IPS DF 6.9 (cell line): ENCODE data around the gene STXBP4.
"Not testable (repeated sequence)": the region's sequence is repeated elsewhere in the genome, so short reads cannot be mapped to it uniquely, and the experiment has no call there.

ENCODE experiments used
- DNase-seq: peaks from one replicate; pipeline ENCODE4 v3.0.0-alpha.2; 2013; ENCODE audit warnings: low read depth, low spot score
- H3K27ac ChIP-seq: one replicate; pipeline ENCODE4 v1.5.1; 2013; ENCODE audit warnings: low read length, control low read depth
- H3K27me3 ChIP-seq: 2 replicates; pipeline ENCODE4 v1.6.1; 2013; ENCODE audit warnings: mild to moderate bottlenecking, low read length; ENCODE audit not compliant: control insufficient read depth, insufficient read depth
- H3K36me3 ChIP-seq: 2 replicates; pipeline ENCODE4 v1.6.1; 2013; ENCODE audit warnings: low read length; ENCODE audit not compliant: control insufficient read depth, insufficient read depth
- H3K4me1 ChIP-seq: 2 replicates; pipeline ENCODE4 v1.6.1; 2013; ENCODE audit warnings: low read length; ENCODE audit not compliant: control insufficient read depth, insufficient read depth
- H3K4me3 ChIP-seq: 2 replicates; pipeline ENCODE4 v1.5.1; 2013; ENCODE audit warnings: mild to moderate bottlenecking, low read length
- H3K9me3 ChIP-seq: 2 replicates; pipeline ENCODE4 v1.6.1; 2013; ENCODE audit warnings: low read length, inconsistent platforms; ENCODE audit not compliant: control insufficient read depth, insufficient read depth
- WGBS: extraction: QIAGEN DNeasy Blood & Tissue Kit; methylation state at CpG from one replicate; pipeline ENCODE4 v1.1.7; 2013; ENCODE audit warnings: mixed read lengths, missing lambda C conversion rate; ENCODE audit not compliant: insufficient read length, insufficient coverage; 5-methylcytosine and 5-hydroxymethylcytosine counted together

Gene STXBP4

GRCh38 chr17:55068862-55069811 lies 100.6 kb downstream of the STXBP4 start:
- DNase-seq = no peak
- H3K27me3 ChIP-seq = no peaks in the 10 kb centered on the region
- H3K4me3 ChIP-seq = no peak overlapping the region
- WGBS = no CpG with 5 or more reads among the region's 4 CpGs
- no peak overlapping the region for H3K27ac ChIP-seq
- H3K9me3 ChIP-seq = no peaks in the 10 kb centered on the region
- H3K36me3 ChIP-seq = no peaks in the 10 kb centered on the region
- H3K4me1 ChIP-seq = 0 out of 2 replicates have a peak, but pooled peaks cover 1% of the 10 kb centered on the region

GRCh38 chr17:55069983-55070529 lies 101.5 kb downstream of the STXBP4 start:
- H3K27me3 ChIP-seq = no peaks in the 10 kb centered on the region
- H3K27ac ChIP-seq = no peak overlapping the region
- 0 out of 2 replicates have a peak, but pooled peaks cover 1% of the 10 kb centered on the region for H3K4me1 ChIP-seq
- no peak for DNase-seq
- no peaks in the 10 kb centered on the region for H3K36me3 ChIP-seq
- no peaks in the 10 kb centered on the region for H3K9me3 ChIP-seq
- no peak overlapping the region for H3K4me3 ChIP-seq

GRCh38 chr17:55072898-55073297 lies 104.3 kb downstream of the STXBP4 start:
- DNase-seq = no peak
- 0 out of 2 replicates have a peak, but pooled peaks cover 1% of the 10 kb centered on the region for H3K4me1 ChIP-seq
- H3K27ac ChIP-seq = no peak overlapping the region
- no peaks in the 10 kb centered on the region for H3K27me3 ChIP-seq
- no peak overlapping the region for H3K4me3 ChIP-seq
- WGBS = no CpG with 5 or more reads among the region's 4 CpGs
- H3K36me3 ChIP-seq = no peaks in the 10 kb centered on the region
- no peaks in the 10 kb centered on the region for H3K9me3 ChIP-seq

DNA sequence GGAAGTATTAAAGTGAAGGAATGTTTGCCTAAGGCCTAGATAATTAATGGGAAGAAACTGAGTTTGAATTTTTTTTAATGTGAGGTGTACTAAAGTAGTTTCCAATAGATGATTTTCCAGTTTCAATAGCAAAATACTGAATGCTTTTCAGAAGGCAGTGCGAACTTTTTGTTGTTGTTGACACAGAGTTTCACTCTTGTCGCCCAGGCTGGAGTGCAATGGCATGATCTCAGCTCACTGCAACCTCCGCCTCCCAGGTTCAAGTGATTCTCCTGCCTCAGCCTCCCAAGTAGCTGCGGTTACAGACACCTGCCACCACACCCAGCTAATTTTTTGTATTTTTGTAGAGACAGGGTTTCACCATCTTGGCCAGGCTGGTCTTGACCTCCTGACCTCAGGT lies 104.9 kb downstream of the STXBP4 start:
- H3K27me3 ChIP-seq, H3K4me1 ChIP-seq, H3K9me3 ChIP-seq, H3K27ac ChIP-seq, H3K4me3 ChIP-seq, DNase-seq, H3K36me3 ChIP-seq: not testable (repeated sequence)
- WGBS = no CpG with 5 or more reads among the region's 4 CpGs

- Histone ChIP-seq H3K36me3 (no peaks in the 10 kb centered on the region), H3K9me3 (no peaks in the 10 kb centered on the region), H3K4me1 (no peaks in the 10 kb centered on the region), H3K4me3 (no peak overlapping the region), H3K27me3 (no peaks in the 10 kb centered on the region), H3K27ac (no peak overlapping the region)
- no CpG with 5 or more reads among the region's 1 CpG for WGBS
- DNase-seq = no peak
Measured at GRCh38 chr17:55081559-55081958, 113.0 kb downstream of the STXBP4 start.

GRCh38 chr17:55086635-55087058 lies 118.1 kb downstream of the STXBP4 start:
- no peaks in the 10 kb centered on the region for H3K9me3 ChIP-seq
- H3K36me3 ChIP-seq = no peaks in the 10 kb centered on the region
- no peak overlapping the region for H3K4me3 ChIP-seq
- no CpG with 5 or more reads among the region's 2 CpGs for WGBS
- H3K27ac ChIP-seq = no peak overlapping the region
- no peaks in the 10 kb centered on the region for H3K4me1 ChIP-seq
- no peaks in the 10 kb centered on the region for H3K27me3 ChIP-seq
- no peak for DNase-seq

- WGBS = no CpG with 5 or more reads among the region's 2 CpGs
- DNase-seq = no peak
- Histone ChIP-seq H3K36me3 (no peaks in the 10 kb centered on the region), H3K9me3 (no peaks in the 10 kb centered on the region), H3K4me3 (no peak overlapping the region), H3K27ac (no peak overlapping the region), H3K27me3 (no peaks in the 10 kb centered on the region), H3K4me1 (no peaks in the 10 kb centered on the region)
Measured at GRCh38 chr17:55089256-55089655, 120.7 kb downstream of the STXBP4 start.

DNA sequence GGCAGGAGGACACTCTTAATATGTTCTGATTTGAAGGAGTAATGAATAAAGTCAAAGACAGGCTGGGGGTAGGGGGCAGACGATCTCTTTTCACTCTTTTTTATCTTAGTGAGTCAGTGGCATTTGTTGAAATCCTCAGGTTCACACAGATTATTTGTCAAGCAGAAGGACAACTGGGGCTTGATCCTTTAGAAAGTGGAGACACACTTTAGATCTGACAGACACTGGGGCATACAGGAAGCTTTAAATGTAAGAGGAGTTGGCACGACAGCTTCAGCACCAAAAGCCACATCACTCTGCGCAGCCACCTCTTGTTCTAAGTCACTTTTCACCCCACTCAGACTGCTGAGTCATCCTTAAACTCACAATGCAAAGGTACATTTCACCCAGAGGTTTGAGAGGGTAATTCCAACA lies 121.5 kb downstream of the STXBP4 start:
- Histone ChIP-seq H3K4me3 (no peak overlapping the region), H3K9me3 (no peaks in the 10 kb centered on the region), H3K4me1 (no peaks in the 10 kb centered on the region), H3K27me3 (no peaks in the 10 kb centered on the region), H3K36me3 (no peaks in the 10 kb centered on the region), H3K27ac (no peak overlapping the region)
- no CpG with 5 or more reads among the region's 3 CpGs for WGBS
- no peak for DNase-seq

DNA sequence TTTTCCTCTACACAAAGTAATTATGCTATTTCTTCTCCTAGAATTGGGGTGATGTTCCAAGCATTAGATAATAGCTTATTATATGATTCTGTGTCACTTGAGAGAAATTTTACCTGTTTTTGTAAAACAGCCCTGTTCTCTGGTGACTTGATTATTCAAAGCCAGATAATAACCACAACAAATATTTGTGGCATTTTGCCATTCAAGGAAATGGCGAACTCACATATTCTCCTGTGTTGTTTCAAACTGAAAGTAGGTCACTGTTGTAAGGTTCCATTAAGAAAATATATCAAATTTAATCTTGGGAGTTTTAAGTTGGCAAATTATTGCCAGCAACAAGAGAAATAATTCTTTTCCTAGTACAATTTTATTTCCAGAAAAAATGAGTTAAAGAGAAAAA lies 124.8 kb downstream of the STXBP4 start:
- Histone ChIP-seq H3K27me3 (no peaks in the 10 kb centered on the region), H3K27ac (no peak overlapping the region), H3K36me3 (no peaks in the 10 kb centered on the region), H3K9me3 (no peaks in the 10 kb centered on the region), H3K4me3 (no peak overlapping the region), H3K4me1 (no peaks in the 10 kb centered on the region)
- no CpG with 5 or more reads among the region's 1 CpG for WGBS
- no peak for DNase-seq

DNA sequence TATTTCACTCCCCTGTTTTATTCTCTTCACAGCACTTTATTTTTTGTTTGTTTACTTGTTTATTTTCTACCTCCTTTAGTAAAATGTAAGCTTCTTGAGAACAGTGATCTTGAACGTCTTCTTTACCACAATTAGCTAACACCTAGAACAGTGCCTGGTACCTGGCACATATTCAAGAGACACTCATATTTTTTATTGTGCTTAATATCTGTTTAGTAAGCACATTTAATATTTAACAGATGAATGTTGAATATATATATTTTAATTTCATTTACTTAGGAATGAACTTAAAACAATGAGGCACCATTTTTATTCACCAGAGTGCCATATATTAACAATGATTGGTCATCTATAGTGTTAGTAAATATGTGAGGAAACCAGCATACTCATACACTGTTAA lies 130.2 kb downstream of the STXBP4 start:
- Histone ChIP-seq H3K27me3 (no peaks in the 10 kb centered on the region), H3K36me3 (no peaks in the 10 kb centered on the region), H3K4me1 (no peaks in the 10 kb centered on the region), H3K4me3 (no peak overlapping the region), H3K27ac (no peak overlapping the region), H3K9me3 (no peaks in the 10 kb centered on the region)
- no peak for DNase-seq
- no CpG with 5 or more reads among the region's 1 CpG for WGBS
